PC-3 (cell line): ENCODE measurements around the gene RLN1. TPM values are rescaled to one million over a fixed set of nuclear protein-coding genes. Genes with fewer than 3 reads are reported as not detected.
A peak's percentile ranks its signal among the peaks of the same experiment; 100 is the strongest.
"Not testable (repeated sequence)": the region's sequence is repeated elsewhere in the genome, so short reads cannot be mapped to it uniquely, and the experiment has no call there.

Source experiments
- ATAC-seq: fragments of 200-7000 bp; cut with Tn5 transposase; 2 replicates; pipeline ENCODE4 v1.9.1; 2020; ENCODE audit warnings: mild to moderate bottlenecking, moderate library complexity
- BruUV-seq: library from RNA; stranded (reverse); fragments of 400-500 nt; replicated peaks from 2 replicates; lab custom pipeline; 2021; lab: Mats Ljungman, UMichigan
- CTCF ChIA-PET: fragments of 300-600 bp; sonication (Branson Sonifier 250); formaldehyde crosslinking; loops from one replicate; lab custom pipeline; 2022; ENCODE audit warnings: antibody characterized with exemption; lab: Charles Lee
- POLR2A ChIA-PET: fragments of 300-600 bp; sonication (Branson Sonifier 250); formaldehyde crosslinking; loops from one replicate; lab custom pipeline; 2022; ENCODE audit warnings: antibody characterized with exemption; ENCODE audit not compliant: unreplicated experiment; lab: Charles Lee
- DNase-seq: peaks from one replicate; pipeline ENCODE4 v3.0.0-alpha.2; 2015
- H2AFZ ChIP-seq: fragments of 300-600 bp; sonication (generic); 2 replicates; pipeline ENCODE4 v1.6.0; 2016; ENCODE audit warnings: antibody characterized with exemption, low read length
- H3F3A ChIP-seq: fragments of 300-600 bp; sonication (generic); one replicate; pipeline ENCODE4 v1.6.0; 2017; ENCODE audit warnings: antibody characterized with exemption, low read length, control low read depth, mild to moderate bottlenecking; ENCODE audit not compliant: unreplicated experiment
- H3K27ac ChIP-seq: fragments of 300-600 bp; sonication (generic); 2 replicates; pipeline ENCODE4 v1.5.1; 2016; ENCODE audit warnings: mild to moderate bottlenecking, low read length
- H3K27me3 ChIP-seq: fragments of 300-600 bp; sonication (generic); 2 replicates; pipeline ENCODE4 v1.6.1; 2016; ENCODE audit warnings: low read length, mixed read lengths
- H3K36me3 ChIP-seq: fragments of 300-600 bp; sonication (generic); 2 replicates; pipeline ENCODE4 v1.6.1; 2016; ENCODE audit warnings: low read depth, mixed run types, low read length, mixed read lengths
- H3K4me1 ChIP-seq: fragments of 300-600 bp; sonication (generic); 2 replicates; pipeline ENCODE4 v1.5.1; 2016; ENCODE audit warnings: low read length; ENCODE audit not compliant: insufficient read depth
- H3K4me2 ChIP-seq: fragments of 300-600 bp; sonication (generic); 2 replicates; pipeline ENCODE4 v1.6.0; 2016; ENCODE audit warnings: low read length
- H3K4me3 ChIP-seq: fragments of 300-600 bp; sonication (generic); 2 replicates; pipeline ENCODE4 v1.5.1; 2016; ENCODE audit warnings: mild to moderate bottlenecking, low read length, mixed read lengths
- H3K79me2 ChIP-seq: fragments of 300-600 bp; sonication (generic); 2 replicates; pipeline ENCODE4 v1.6.1; 2017; ENCODE audit warnings: low read length, mixed read lengths
- H3K9ac ChIP-seq: fragments of 300-600 bp; sonication (generic); 2 replicates; pipeline ENCODE4 v1.6.0; 2016; ENCODE audit warnings: mild to moderate bottlenecking, low read length
- H3K9me2 ChIP-seq: fragments of 300-600 bp; sonication (generic); replicated peaks from 2 replicates; pipeline ENCODE4 v1.6.1; 2016; ENCODE audit warnings: mixed run types, low read length, mixed read lengths
- H3K9me3 ChIP-seq: fragments of 300-600 bp; sonication (generic); 2 replicates; pipeline ENCODE4 v1.6.1; 2016; ENCODE audit warnings: low read length, mixed read lengths
- H4K20me1 ChIP-seq: fragments of 300-600 bp; sonication (generic); 2 replicates; pipeline ENCODE4 v1.6.1; 2016; ENCODE audit warnings: low read length, mixed read lengths
- EZH2 ChIP-seq: fragments of 300-600 bp; sonication (generic); IDR thresholded peaks from one replicate; pipeline ENCODE4 v1.6.1; 2017; ENCODE audit warnings: antibody characterized with exemption, mild to moderate bottlenecking, low read length; ENCODE audit not compliant: unreplicated experiment
- EZH2phosphoT487 ChIP-seq: fragments of 300-600 bp; sonication (generic); IDR thresholded peaks from 2 replicates; pipeline ENCODE4 v1.6.1; 2018; ENCODE audit warnings: mild to moderate bottlenecking, antibody characterized with exemption, low read length, borderline replicate concordance
- intact Hi-C: fragments of 100-400 bp; cut with micrococcal nuclease; formaldehyde crosslinking; loops from 2 replicates; pipeline ENCODE4 v1.9.0; 2023
- total RNA-seq: library from RNA; depleted of rRNA; stranded (reverse); fragments of >200 nt; gene quantifications from 2 replicates; pipeline ENCODE4 v1.2.3, GENCODE V29; 2014
- TF ChIP-seq, protein P1 (sequence below): fragments of 300-600 bp; sonication (generic); conservative IDR thresholded peaks from 2 replicates; pipeline ENCODE4 v1.5.1; 2017; ENCODE audit warnings: antibody characterized with exemption, low read depth, mild to moderate bottlenecking, low read length

RLN1 gene
- total RNA-seq, 1 experiment from 2014 or later = not detected

- ChIA-PET CTCF (no interaction called here), POLR2A (no interaction called here)
- DNase-seq (no peak), ATAC-seq (no peak)
- H3K36me3 ChIP-seq = no peaks in the 10 kb centered on the region
- H3K27me3 ChIP-seq = no peaks in the 10 kb centered on the region
- H3K4me1 ChIP-seq = no peaks in the 10 kb centered on the region
- no TSS peak for BruUV-seq
- no peaks in the 10 kb centered on the region for H3K79me2 ChIP-seq
- TF ChIP-seq, protein P1, sequence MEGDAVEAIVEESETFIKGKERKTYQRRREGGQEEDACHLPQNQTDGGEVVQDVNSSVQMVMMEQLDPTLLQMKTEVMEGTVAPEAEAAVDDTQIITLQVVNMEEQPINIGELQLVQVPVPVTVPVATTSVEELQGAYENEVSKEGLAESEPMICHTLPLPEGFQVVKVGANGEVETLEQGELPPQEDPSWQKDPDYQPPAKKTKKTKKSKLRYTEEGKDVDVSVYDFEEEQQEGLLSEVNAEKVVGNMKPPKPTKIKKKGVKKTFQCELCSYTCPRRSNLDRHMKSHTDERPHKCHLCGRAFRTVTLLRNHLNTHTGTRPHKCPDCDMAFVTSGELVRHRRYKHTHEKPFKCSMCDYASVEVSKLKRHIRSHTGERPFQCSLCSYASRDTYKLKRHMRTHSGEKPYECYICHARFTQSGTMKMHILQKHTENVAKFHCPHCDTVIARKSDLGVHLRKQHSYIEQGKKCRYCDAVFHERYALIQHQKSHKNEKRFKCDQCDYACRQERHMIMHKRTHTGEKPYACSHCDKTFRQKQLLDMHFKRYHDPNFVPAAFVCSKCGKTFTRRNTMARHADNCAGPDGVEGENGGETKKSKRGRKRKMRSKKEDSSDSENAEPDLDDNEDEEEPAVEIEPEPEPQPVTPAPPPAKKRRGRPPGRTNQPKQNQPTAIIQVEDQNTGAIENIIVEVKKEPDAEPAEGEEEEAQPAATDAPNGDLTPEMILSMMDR = no peak
- TF ChIP-seq EZH2phosphoT487 = no peak
- no peak for TF ChIP-seq EZH2
- no peak overlapping the region for H2AFZ ChIP-seq
- no peaks in the 10 kb centered on the region for H4K20me1 ChIP-seq
- no peak overlapping the region for H3K27ac ChIP-seq
- intact Hi-C loops = no loop called here
- no peak overlapping the region for H3K4me3 ChIP-seq
- H3K4me2 ChIP-seq = no peak overlapping the region
- H3K9me3 ChIP-seq = 0 out of 2 replicates have a peak, but pooled peaks cover 7% of the 10 kb centered on the region
- no peak overlapping the region for H3K9ac ChIP-seq
- H3K9me2 ChIP-seq = no peaks in the 10 kb centered on the region
- no peaks in the 10 kb centered on the region for H3F3A ChIP-seq
Measured at GRCh38 chr9:5315187-5315923, 24.3 kb downstream of the RLN1 start.

DNA sequence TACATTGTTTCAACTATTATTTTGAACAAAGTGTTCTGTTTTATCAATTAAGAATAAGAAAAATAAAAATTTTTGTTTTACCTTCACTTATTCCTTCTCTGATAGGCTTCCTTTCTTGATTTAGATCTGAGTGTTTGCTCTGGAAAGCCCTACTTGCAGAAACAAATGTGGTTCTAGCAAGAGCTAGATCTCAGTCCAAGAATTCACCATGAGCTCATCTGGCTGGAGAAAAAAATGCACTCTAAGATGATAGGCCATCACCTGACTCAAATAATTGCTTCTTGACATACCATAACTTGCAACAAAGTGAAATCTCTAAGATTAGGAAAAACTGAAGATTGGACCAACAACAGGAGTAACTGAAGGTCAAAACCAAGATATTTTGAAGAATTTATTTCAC lies 28.8 kb downstream of the RLN1 start:
- ATAC-seq = no peak
- DNase-seq = no peak
- Histone ChIP-seq H3K79me2 (no peaks in the 10 kb centered on the region), H3F3A (no peaks in the 10 kb centered on the region), H4K20me1 (no peaks in the 10 kb centered on the region), H3K9ac (no peak overlapping the region), H3K9me3 (0 out of 2 replicates have a peak, but pooled peaks cover 7% of the 10 kb centered on the region), H3K36me3 (no peaks in the 10 kb centered on the region), H3K4me1 (no peaks in the 10 kb centered on the region), H3K9me2 (no peaks in the 10 kb centered on the region), H3K27ac (no peak overlapping the region), H3K4me2 (no peak overlapping the region), H3K27me3 (no peaks in the 10 kb centered on the region), H3K4me3 (no peak overlapping the region), H2AFZ (no peak overlapping the region)
- ChIA-PET CTCF (no interaction called here), POLR2A (no interaction called here)
- intact Hi-C loops = no loop called here
- TF ChIP-seq EZH2 (no peak), EZH2phosphoT487 (no peak)
- TF ChIP-seq, protein P1 = no peak
- BruUV-seq = no TSS peak

GRCh38 chr9:5305741-5306140 lies 33.9 kb downstream of the RLN1 start:
- no peaks in the 10 kb centered on the region for H3K36me3 ChIP-seq
- no TSS peak for BruUV-seq
- no peaks in the 10 kb centered on the region for H3K9me2 ChIP-seq
- H3K79me2 ChIP-seq = no peaks in the 10 kb centered on the region
- H4K20me1 ChIP-seq = no peaks in the 10 kb centered on the region
- no peak overlapping the region for H3K9ac ChIP-seq
- DNase-seq = no peak
- H3K9me3 ChIP-seq = no peaks in the 10 kb centered on the region
- POLR2A ChIA-PET = no interaction called here
- no peaks in the 10 kb centered on the region for H3K27me3 ChIP-seq
- H3K4me2 ChIP-seq = no peak overlapping the region
- no peak overlapping the region for H3K27ac ChIP-seq
- no peak overlapping the region for H2AFZ ChIP-seq
- H3K4me3 ChIP-seq = no peak overlapping the region
- no peaks in the 10 kb centered on the region for H3K4me1 ChIP-seq
- no peak for ATAC-seq
- H3F3A ChIP-seq = no peaks in the 10 kb centered on the region
- CTCF ChIA-PET = no interaction called here
- intact Hi-C loops = no loop called here
- TF ChIP-seq EZH2 (no peak), EZH2phosphoT487 (no peak)
- TF ChIP-seq, protein P1 = no peak

GRCh38 chr9:5303840-5304795 lies 35.6 kb downstream of the RLN1 start, which contains the start of gene RLN2:
Gene RLN2 (minus strand): TSS chr9:5304716. CDS start chr9:5304580, 136 bp downstream.
- H4K20me1 ChIP-seq, H3F3A ChIP-seq, H3K27me3 ChIP-seq, H3K9me3 ChIP-seq, intact Hi-C loops, H3K4me3 ChIP-seq, H3K36me3 ChIP-seq, DNase-seq, CTCF ChIA-PET, POLR2A ChIA-PET, H3K79me2 ChIP-seq, H3K4me1 ChIP-seq, H3K27ac ChIP-seq, BruUV-seq, H3K9me2 ChIP-seq, H3K9ac ChIP-seq: not testable (repeated sequence)
- peak; percentile 94 for ATAC-seq
- Histone ChIP-seq H2AFZ (peak within 1 kb of the TSS; percentile 64), H3K4me2 (0 out of 2 replicates have a peak within 1 kb of the TSS, but pooled peaks have one; percentile 15)
